CMK (cell line): ENCODE results near the gene NELFB.
"Not testable (repeated sequence)": the region's sequence is repeated elsewhere in the genome, so short reads cannot be mapped to it uniquely, and the experiment has no call there.

ENCODE experiments used
- DNase-seq: peaks from one replicate; pipeline ENCODE4 v3.0.0-alpha.2; 2010; ENCODE audit warnings: low read depth

The NELFB gene

GRCh38 chr9:137247135-137247915, 7.8 kb upstream of the NELFB start:
- no peak for DNase-seq

GRCh38 chr9:137247916-137248175, 7.3 kb upstream of the NELFB start:
- no peak for DNase-seq

GRCh38 chr9:137250329-137251193, 4.6 kb upstream of the NELFB start:
- no peak for DNase-seq

GRCh38 chr9:137251194-137251461, 4.0 kb upstream of the NELFB start, which contains the start of gene STPG3:
STPG3 (plus strand) TSS chr9:137251286; CDS start chr9:137251287, 1 bp downstream.
- DNase-seq: no peak

GRCh38 chr9:137251490-137252268, 3.4 kb upstream of the NELFB start:
- DNase-seq: no peak

GRCh38 chr9:137252555-137253506, 2.3 kb upstream of the NELFB start:
- DNase-seq: no peak

GRCh38 chr9:137253717-137254623, 1.2 kb upstream of the NELFB start:
- no peak for DNase-seq

- DNase-seq: no peak
Measured at GRCh38 chr9:137255448-137256114, 454 bp downstream of the NELFB start.

GRCh38 chr9:137256362-137256761, 1.2 kb downstream of the NELFB start:
- DNase-seq: no peak

GRCh38 chr9:137256856-137257255, 1.7 kb downstream of the NELFB start:
- no peak for DNase-seq

- not testable (repeated sequence) for DNase-seq
Measured at GRCh38 chr9:137262173-137262908, 7.2 kb downstream of the NELFB start.

- no peak for DNase-seq
Measured at GRCh38 chr9:137262909-137263285, 7.8 kb downstream of the NELFB start.

- no peak for DNase-seq
Measured at GRCh38 chr9:137263506-137263905, 8.4 kb downstream of the NELFB start.

GRCh38 chr9:137264067-137264466, 8.9 kb downstream of the NELFB start:
- no peak for DNase-seq

- no peak for DNase-seq
Measured at GRCh38 chr9:137265496-137266161, 10.5 kb downstream of the NELFB start.

- no peak for DNase-seq
Measured at GRCh38 chr9:137266162-137266527, 11.0 kb downstream of the NELFB start.

- DNase-seq: no peak
Measured at GRCh38 chr9:137266585-137267453, 11.7 kb downstream of the NELFB start.

- DNase-seq: no peak
Measured at GRCh38 chr9:137267933-137268355, 12.8 kb downstream of the NELFB start.
